Measurements from ENCODE around the gene PRKCZ.

PRKCZ gene

DNA sequence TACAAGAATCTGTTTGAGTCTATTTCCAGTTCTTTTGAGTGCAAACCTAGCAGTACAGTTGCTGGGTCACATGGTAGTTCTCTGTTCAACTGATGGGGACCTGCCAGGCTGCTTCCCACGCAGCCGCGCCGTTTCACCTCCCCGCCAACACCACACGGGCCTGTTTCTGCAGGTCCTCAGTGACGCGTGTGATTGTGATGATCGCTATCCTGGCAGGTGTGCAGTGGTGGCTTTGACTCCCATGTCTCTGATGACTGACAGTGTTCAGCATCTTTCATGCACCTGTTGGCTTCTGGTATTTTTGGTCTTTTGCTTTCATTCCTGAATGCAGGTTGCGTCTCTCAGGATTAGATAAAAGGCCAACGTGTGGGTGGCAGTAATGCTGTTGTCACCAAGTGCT is 102.7 kb downstream of the PRKCZ start:
- no peak for TF ChIP-seq CTCF (IDR thresholded peaks at IDR 0.05; ENCODE audit: control insufficient read depth, extremely low read depth, insufficient read depth)
- no peak for DNase-seq (ENCODE audit: low read depth)
- no peak overlapping the region for H3K4me3 ChIP-seq (ENCODE audit: low read depth, low read length)

DNA sequence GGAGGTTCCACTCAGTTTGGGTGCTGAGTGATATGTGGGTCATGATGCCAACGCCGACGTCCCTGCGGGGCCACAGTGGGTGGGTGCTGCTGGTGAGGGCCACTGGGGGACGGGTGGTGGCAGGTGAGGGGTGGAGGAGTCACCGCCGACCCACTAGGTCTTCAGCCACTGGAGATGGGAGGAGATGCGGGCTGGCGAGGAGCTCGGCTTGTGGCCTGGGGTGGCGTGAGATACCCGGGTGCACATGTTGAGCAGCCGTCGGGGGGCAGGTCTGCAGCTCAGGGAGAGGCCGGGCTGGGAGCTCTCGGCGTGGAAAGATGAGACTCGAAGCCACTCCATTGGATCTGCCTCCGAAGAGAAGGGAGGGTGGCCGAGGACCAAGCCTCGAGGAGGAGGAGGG is 103.8 kb downstream of the PRKCZ start:
- DNase-seq (ENCODE audit: low read depth): no peak
- no peak overlapping the region for H3K4me3 ChIP-seq (ENCODE audit: low read depth, low read length)
- no peak for TF ChIP-seq CTCF (IDR thresholded peaks at IDR 0.05; ENCODE audit: control insufficient read depth, extremely low read depth, insufficient read depth)

DNA sequence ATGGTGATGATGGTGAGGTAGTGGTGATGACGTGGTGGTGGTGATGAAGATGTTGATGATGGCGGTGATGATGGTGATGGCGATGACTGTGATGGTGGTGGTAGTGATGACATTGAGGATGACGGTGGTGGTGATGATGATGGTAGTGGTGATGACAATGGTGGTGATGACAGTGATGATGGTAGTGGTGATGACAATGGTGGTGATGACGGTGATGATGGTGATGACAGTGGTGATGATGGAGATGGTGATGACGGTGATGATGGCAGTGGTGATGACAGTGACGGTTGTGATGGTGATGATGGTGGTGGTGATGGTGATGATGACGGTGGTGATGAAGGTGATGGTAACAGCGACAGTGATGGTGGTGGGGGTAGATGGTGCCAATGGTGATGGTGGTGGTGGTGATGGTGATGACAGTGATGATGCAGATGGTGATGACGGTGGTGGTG is 105.0 kb downstream of the PRKCZ start:
- H3K4me3 ChIP-seq (ENCODE audit: low read depth, low read length): no peak overlapping the region
- no peak for DNase-seq (ENCODE audit: low read depth)
- TF ChIP-seq CTCF (IDR thresholded peaks at IDR 0.05; ENCODE audit: control insufficient read depth, extremely low read depth, insufficient read depth): no peak

GRCh38 chr1:2155788-2156187 is 105.6 kb downstream of the PRKCZ start:
- DNase-seq (ENCODE audit: low read depth): no peak
- H3K4me3 ChIP-seq (ENCODE audit: low read depth, low read length): no peak overlapping the region
- no peak for TF ChIP-seq CTCF (IDR thresholded peaks at IDR 0.05; ENCODE audit: control insufficient read depth, extremely low read depth, insufficient read depth)

GRCh38 chr1:2156866-2157265 is 106.7 kb downstream of the PRKCZ start:
- no peak overlapping the region for H3K4me3 ChIP-seq (ENCODE audit: low read depth, low read length)
- no peak for TF ChIP-seq CTCF (IDR thresholded peaks at IDR 0.05; ENCODE audit: control insufficient read depth, extremely low read depth, insufficient read depth)
- no peak for DNase-seq (ENCODE audit: low read depth)

DNA sequence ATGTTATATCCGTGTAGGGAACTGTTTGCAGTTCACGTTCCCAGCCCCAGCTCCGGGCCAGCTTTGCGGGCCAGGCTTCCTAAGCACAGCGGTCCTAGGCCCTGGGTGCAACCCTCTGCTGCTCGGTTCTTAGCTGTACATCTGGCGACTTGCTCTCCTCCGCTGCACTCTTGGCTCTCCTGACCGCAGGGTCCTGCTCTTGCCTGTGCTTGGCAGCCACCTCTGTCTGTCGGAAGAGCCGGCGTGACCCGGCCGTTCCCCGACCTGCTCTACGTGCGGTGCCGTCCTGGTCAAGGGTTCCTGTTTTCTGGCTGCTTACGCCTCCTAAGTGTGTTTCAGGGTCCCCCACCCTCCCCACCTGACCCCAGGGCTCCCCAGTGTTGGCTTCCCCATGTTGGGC is 107.6 kb downstream of the PRKCZ start:
- TF ChIP-seq CTCF (IDR thresholded peaks at IDR 0.05; ENCODE audit: control insufficient read depth, extremely low read depth, insufficient read depth): no peak
- no peak for DNase-seq (ENCODE audit: low read depth)
- no peak overlapping the region for H3K4me3 ChIP-seq (ENCODE audit: low read depth, low read length)

DNA sequence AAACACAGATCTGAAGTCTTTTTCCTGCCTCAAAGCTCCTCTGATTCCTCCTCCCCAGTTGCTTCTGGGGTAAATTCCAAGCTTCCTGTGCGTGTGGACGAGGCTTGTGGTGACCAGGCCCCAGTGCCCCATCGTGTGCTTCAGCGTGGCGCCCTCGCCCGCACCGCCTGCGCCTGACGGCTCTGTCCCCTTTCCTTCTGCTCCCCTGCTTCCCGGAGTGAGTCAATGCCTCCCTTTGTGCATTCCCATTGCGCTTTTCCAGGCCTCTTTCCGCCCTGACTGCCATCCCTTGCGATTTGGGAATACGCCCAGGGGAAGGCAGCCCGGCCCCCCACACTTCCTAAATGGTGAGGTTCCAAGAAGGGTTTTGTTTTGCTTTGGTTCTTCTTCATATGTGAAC is 108.1 kb downstream of the PRKCZ start:
- no peak for DNase-seq (ENCODE audit: low read depth)
- TF ChIP-seq CTCF (IDR thresholded peaks at IDR 0.05; ENCODE audit: control insufficient read depth, extremely low read depth, insufficient read depth): no peak
- H3K4me3 ChIP-seq (ENCODE audit: low read depth, low read length): no peak overlapping the region

Data from LNCaP clone FGC (cell line).